CD14-positive monocyte (primary cell): ENCODE results near the gene CCDC43. TPM values are rescaled to one million over a fixed set of nuclear protein-coding genes. Genes with fewer than 3 reads are reported as not detected.

Source experiments
- DNase-seq, 3 donors: peaks; one replicate each; pipeline ENCODE4 v3.0.0-alpha.2; 2011 to 2022
- H2AFZ ChIP-seq: 2 replicates; pipeline ENCODE4 v1.6.0; 2012; ENCODE audit warnings: mild to moderate bottlenecking, low read depth, low read length, inconsistent platforms; ENCODE audit not compliant: insufficient read depth, poor library complexity, severe bottlenecking
- H3K27ac ChIP-seq, 2 donors: 1 replicate in 1 of 2; 2 replicates in 1 of 2; pipeline ENCODE4 v1.5.1; 2012 to 2013; ENCODE audit warnings: low read length in 2 of 2, control low read depth in 1 of 2, inconsistent platforms in 1 of 2, low read depth in 1 of 2, mild to moderate bottlenecking in 1 of 2
- H3K27me3 ChIP-seq, 2 donors: one replicate each; pipeline versions ENCODE4 v1.6.0 to v1.6.1; 2011 to 2013; ENCODE audit warnings: low read length in 2 of 2; ENCODE audit not compliant: control insufficient read depth in 2 of 2, insufficient read depth in 2 of 2
- H3K36me3 ChIP-seq, 2 donors: replicated peaks in 1 of 2; 1 replicate in 1 of 2; 2 replicates in 1 of 2; pipeline versions ENCODE4 v1.5.1 to v1.6.1; 2012 to 2013; ENCODE audit warnings: low read length in 2 of 2, control low read depth in 1 of 2, inconsistent platforms in 1 of 2, mild to moderate bottlenecking in 1 of 2; ENCODE audit not compliant: insufficient read depth in 2 of 2, control insufficient read depth in 1 of 2
- H3K4me1 ChIP-seq, 2 donors: 1 replicate in 1 of 2; 2 replicates in 1 of 2; pipeline versions ENCODE4 v1.5.1 to v1.6.1; 2012 to 2013; ENCODE audit warnings: low read length in 2 of 2, control low read depth in 1 of 2, inconsistent platforms in 1 of 2, mild to moderate bottlenecking in 1 of 2, moderate library complexity in 1 of 2; ENCODE audit not compliant: insufficient read depth in 2 of 2, control insufficient read depth in 1 of 2
- H3K4me2 ChIP-seq: replicated peaks from 2 replicates; pipeline ENCODE3; 2012; ENCODE audit warnings: low read length, moderate library complexity, mild to moderate bottlenecking; ENCODE audit not compliant: poor library complexity, severe bottlenecking; ENCODE audit errors: extremely low read depth
- H3K4me3 ChIP-seq, 3 experiments: fragments of 200-600 bp in 1 of 3; sonication (generic) in 1 of 3; replicated peaks in 1 of 3; 1 replicate in 2 of 3; 2 replicates in 1 of 3; pipeline ENCODE4 v1.5.1; 2011 to 2013; ENCODE audit warnings: low read length in 3 of 3, mild to moderate bottlenecking in 3 of 3, control low read depth in 2 of 3, low read depth in 2 of 3, inconsistent platforms in 1 of 3, moderate library complexity in 1 of 3
- H3K79me2 ChIP-seq: 2 replicates; pipeline ENCODE4 v1.6.0; 2012; ENCODE audit warnings: mild to moderate bottlenecking, control low read depth, inconsistent platforms, low read length, moderate library complexity; ENCODE audit not compliant: insufficient read depth
- H3K9ac ChIP-seq: 2 replicates; pipeline ENCODE4 v1.6.0; 2017; ENCODE audit warnings: low read length, mild to moderate bottlenecking; ENCODE audit not compliant: insufficient read depth, poor library complexity, severe bottlenecking
- H3K9me3 ChIP-seq, 2 donors: replicated peaks in 1 of 2; 1 replicate in 1 of 2; 2 replicates in 1 of 2; pipeline versions ENCODE4 v1.5.1 to v1.6.1; 2012 to 2013; ENCODE audit warnings: low read length in 2 of 2, control low read depth in 1 of 2; ENCODE audit not compliant: control insufficient read depth in 1 of 2, insufficient read depth in 1 of 2
- H4K20me1 ChIP-seq: 2 replicates; pipeline ENCODE4 v1.6.0; 2012; ENCODE audit warnings: mild to moderate bottlenecking, low read length, control low read depth, moderate library complexity; ENCODE audit not compliant: insufficient read depth
- H3K27ac Mint-ChIP-seq, 7 donors: one replicate each; pipeline ENCODE4 v1.8.0; 2020; ENCODE audit warnings: mild to moderate bottlenecking in 7 of 7, mixed read lengths in 7 of 7, moderate library complexity in 6 of 7, inconsistent platforms in 2 of 7
- H3K27me3 Mint-ChIP-seq, 3 donors: one replicate each; pipeline ENCODE4 v1.8.0; 2021 to 2022; ENCODE audit warnings: low read depth in 3 of 3, mild to moderate bottlenecking in 3 of 3, mixed read lengths in 3 of 3, moderate library complexity in 3 of 3, inconsistent platforms in 1 of 3
- H3K36me3 Mint-ChIP-seq, 2 donors: one replicate each; pipeline ENCODE4 v1.8.0; 2020; ENCODE audit warnings: mixed read lengths in 2 of 2, inconsistent platforms in 1 of 2, mild to moderate bottlenecking in 1 of 2
- H3K4me1 Mint-ChIP-seq: one replicate; pipeline ENCODE4 v1.8.0; 2020; ENCODE audit warnings: mild to moderate bottlenecking, mixed read lengths
- H3K4me3 Mint-ChIP-seq, 2 donors: one replicate each; pipeline ENCODE4 v1.8.0; 2020; ENCODE audit warnings: mild to moderate bottlenecking in 2 of 2, mixed read lengths in 2 of 2, moderate library complexity in 1 of 2
- H3K9me3 Mint-ChIP-seq, 7 donors: one replicate each; pipeline ENCODE4 v1.8.0; 2020 to 2022; ENCODE audit warnings: mixed read lengths in 7 of 7, mild to moderate bottlenecking in 6 of 7, moderate library complexity in 6 of 7, inconsistent platforms in 2 of 7
- CTCF ChIP-seq: fragments of 200-600 bp; IDR thresholded peaks from one replicate; pipeline ENCODE4 v1.8.0; 2022; ENCODE audit warnings: antibody characterized with exemption, mild to moderate bottlenecking
- WGBS: methylation state at CpG from one replicate; pipeline ENCODE4 v1.1.5; 2013; ENCODE audit warnings: missing lambda C conversion rate; ENCODE audit not compliant: insufficient coverage; 5-methylcytosine and 5-hydroxymethylcytosine counted together
- intact Hi-C, 2 donors: fragments of 100-400 bp; cut with micrococcal nuclease; formaldehyde crosslinking; loops; one replicate each; pipeline versions ENCODE4 v1.15.0 to v1.15.1; 2023
- polyA plus RNA-seq, 3 donors: library from polyadenylated mRNA; depleted of rRNA in 1 of 3; unstranded in 2 of 3; stranded (reverse) in 1 of 3; fragments of 300-500 nt in 2 of 3; fragments of >200 nt in 1 of 3; fragmentation: Illumina TruSeq in 2 of 3; gene quantifications; 1 replicate in 2 of 3; 2 replicates in 1 of 3; pipeline ENCODE4 v1.2.3, GENCODE V29; 2012 to 2021

The CCDC43 gene
- polyA plus RNA-seq, 3 donors, result 6.9 to 19.7 (median 12.8) TPM

DNA sequence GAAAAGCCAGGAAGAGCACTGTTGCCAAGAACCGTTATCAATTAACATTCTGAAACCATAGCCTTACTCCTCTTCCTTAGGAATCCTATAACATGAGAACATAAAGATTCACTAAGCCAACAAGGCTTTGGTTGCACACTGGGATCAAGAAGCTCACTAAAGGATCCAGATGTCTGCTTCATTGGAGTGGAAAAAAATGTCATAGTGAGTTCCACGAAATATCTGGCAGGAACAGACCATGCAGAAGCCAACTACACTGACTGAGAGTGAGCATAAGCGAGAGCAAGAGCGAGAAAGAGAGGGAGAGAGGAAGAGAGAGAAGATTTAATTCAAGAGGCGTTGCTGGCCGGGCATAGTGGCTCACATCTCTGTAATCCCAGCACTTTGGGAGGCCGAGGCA, 46.7 kb downstream of the CCDC43 start:
- H3K36me3 Mint-ChIP-seq, result no peaks in the 10 kb centered on the region
- no peak for TF ChIP-seq CTCF
- H3K27me3 Mint-ChIP-seq, result peaks cover 4 to 13% (median 9%) of the 10 kb centered on the region in 3 donors
- H3K4me3 Mint-ChIP-seq, result no peak overlapping the region
- Histone ChIP-seq H3K9me3 (no peaks in the 10 kb centered on the region), H3K9ac (no peak overlapping the region), H3K4me3 (no peak overlapping the region), H3K27ac (no peak overlapping the region), H4K20me1 (no peaks in the 10 kb centered on the region), H3K27me3 (peaks cover 0 to 3% of the 10 kb centered on the region in 2 donors), H3K4me2 (no peak overlapping the region), H3K79me2 (no peaks in the 10 kb centered on the region), H3K4me1 (no peaks in the 10 kb centered on the region), H3K36me3 (no peaks in the 10 kb centered on the region), H2AFZ (no peak overlapping the region)
- intact Hi-C loops, result no loop called here
- H3K9me3 Mint-ChIP-seq, result peaks cover 0 to 3% (median 0%) of the 10 kb centered on the region in 7 donors
- H3K4me1 Mint-ChIP-seq, result peaks cover 2% of the 10 kb centered on the region
- H3K27ac Mint-ChIP-seq, result no peak overlapping the region
- DNase-seq, result no peak
- WGBS, result 100% methylated on average over 2 of the region's 7 CpGs

- TF ChIP-seq CTCF, result no peak
- Histone ChIP-seq H4K20me1 (no peaks in the 10 kb centered on the region), H3K9me3 (no peaks in the 10 kb centered on the region), H3K9ac (no peak overlapping the region), H3K36me3 (no peaks in the 10 kb centered on the region), H3K27ac (no peak overlapping the region), H3K4me2 (no peak overlapping the region), H3K4me1 (no peaks in the 10 kb centered on the region), H3K79me2 (no peaks in the 10 kb centered on the region), H3K27me3 (peaks cover 0 to 3% of the 10 kb centered on the region in 2 donors), H3K4me3 (no peak overlapping the region), H2AFZ (no peak overlapping the region)
- Mint-ChIP-seq H3K27me3 (peaks cover 8 to 12% (median 8%) of the 10 kb centered on the region in 3 donors), H3K27ac (no peak overlapping the region), H3K4me1 (no peaks in the 10 kb centered on the region), H3K36me3 (no peaks in the 10 kb centered on the region), H3K4me3 (no peak overlapping the region), H3K9me3 (peaks cover 0 to 5% (median 0%) of the 10 kb centered on the region in 7 donors)
- DNase-seq, result no peak
- intact Hi-C loops, result no loop called here
- 100% methylated on average over 1 of the region's 1 CpG for WGBS
Observed at GRCh38 chr17:44637066-44637465, 52.5 kb downstream of the CCDC43 start.
